HepG2 (cell line): ENCODE results near the gene OR7G1. TPM values are rescaled to one million over a fixed set of nuclear protein-coding genes. Genes with fewer than 3 reads are reported as not detected.

Source experiments
- ADNP ChIP-seq: sonication (generic); formaldehyde crosslinking; IDR thresholded peaks from 2 replicates; pipeline ENCODE4 v1.4.0; 2020; ENCODE audit warnings: missing genetic modification reagents
- ATF3 ChIP-seq: sonication (generic); formaldehyde crosslinking; IDR thresholded peaks from 2 replicates; pipeline ENCODE4 v1.4.0; 2020; ENCODE audit warnings: missing genetic modification reagents
- ATF5 ChIP-seq: sonication (generic); formaldehyde crosslinking; IDR thresholded peaks from 2 replicates; pipeline ENCODE4 v1.4.0; 2020; ENCODE audit warnings: mild to moderate bottlenecking, low read depth, missing genetic modification reagents
- ATRX ChIP-seq: sonication (generic); formaldehyde crosslinking; IDR thresholded peaks from 2 replicates; pipeline ENCODE4 v1.4.0; 2020; ENCODE audit warnings: missing genetic modification reagents, borderline replicate concordance
- CBFB ChIP-seq: sonication (generic); formaldehyde crosslinking; IDR thresholded peaks from 2 replicates; pipeline ENCODE4 v1.4.0; 2020; ENCODE audit warnings: missing genetic modification reagents
- CBX2 ChIP-seq, 2 experiments: fragments of 200-600 bp in 1 of 2; sonication (generic); formaldehyde crosslinking in 1 of 2; IDR thresholded peaks; 2 replicates each; pipeline versions ENCODE4 v1.7.0 to v1.8.1; 2018 to 2022; ENCODE audit warnings: low read depth in 2 of 2, low read length in 1 of 2, mild to moderate bottlenecking in 1 of 2, missing genetic modification reagents in 1 of 2
- HNRNPL ChIP-seq: fragments of 200-400 bp; formaldehyde crosslinking; IDR thresholded peaks from 2 replicates; pipeline ENCODE4 v1.6.1; 2017; ENCODE audit warnings: mild to moderate bottlenecking, low read depth, low read length
- HOXA9 ChIP-seq: sonication (generic); formaldehyde crosslinking; IDR thresholded peaks from 2 replicates; pipeline ENCODE4 v1.8.1; 2022; ENCODE audit warnings: missing genetic modification reagents, mild to moderate bottlenecking, moderate library complexity, borderline replicate concordance
- MBNL3 ChIP-seq: fragments of 250-450 bp; sonication (Bioruptor Pico); conservative IDR thresholded peaks from 2 replicates; pipeline ENCODE4 v1.8.0; 2022; ENCODE audit warnings: mild to moderate bottlenecking, inconsistent platforms
- NFATC3 ChIP-seq: sonication (generic); formaldehyde crosslinking; IDR thresholded peaks from 2 replicates; pipeline ENCODE4 v1.5.1; 2020; ENCODE audit warnings: mild to moderate bottlenecking, missing genetic modification reagents
- PHF20 ChIP-seq: sonication (generic); formaldehyde crosslinking; IDR thresholded peaks from 2 replicates; pipeline ENCODE4 v1.5.0; 2020; ENCODE audit warnings: mild to moderate bottlenecking, missing genetic modification reagents
- SCMH1 ChIP-seq: sonication (generic); formaldehyde crosslinking; IDR thresholded peaks from 2 replicates; pipeline ENCODE4 v1.9.0; 2021; ENCODE audit warnings: missing genetic modification reagents, mild to moderate bottlenecking, borderline replicate concordance
- SIN3A ChIP-seq: IDR thresholded peaks from 2 replicates; pipeline ENCODE4 v1.6.1; 2011; ENCODE audit warnings: low read depth, mild to moderate bottlenecking, control low read depth, low read length, borderline replicate concordance
- SNRNP70 ChIP-seq: fragments of 200-400 bp; formaldehyde crosslinking; IDR thresholded peaks from 2 replicates; pipeline ENCODE4 v1.6.1; 2017; ENCODE audit warnings: mild to moderate bottlenecking, low read depth, low read length, moderate library complexity
- SP2 ChIP-seq: sonication (generic); formaldehyde crosslinking; IDR thresholded peaks from 2 replicates; pipeline ENCODE4 v1.5.1; 2020; ENCODE audit warnings: mild to moderate bottlenecking, missing genetic modification reagents
- TOE1 ChIP-seq: sonication (generic); formaldehyde crosslinking; IDR thresholded peaks from 2 replicates; pipeline ENCODE4 v1.4.0; 2020; ENCODE audit warnings: mild to moderate bottlenecking, missing genetic modification reagents
- WIZ ChIP-seq: sonication (generic); formaldehyde crosslinking; IDR thresholded peaks from 2 replicates; pipeline ENCODE4 v1.5.1; 2020; ENCODE audit warnings: mild to moderate bottlenecking, missing genetic modification reagents
- ZFP62 ChIP-seq: sonication (generic); formaldehyde crosslinking; IDR thresholded peaks from 2 replicates; pipeline ENCODE4 v1.4.0; 2020; ENCODE audit warnings: missing genetic modification reagents
- ZFX ChIP-seq: sonication (generic); formaldehyde crosslinking; IDR thresholded peaks from 2 replicates; pipeline ENCODE4 v1.4.0; 2020; ENCODE audit warnings: mild to moderate bottlenecking, low read depth, missing genetic modification reagents, moderate library complexity
- ZKSCAN5 ChIP-seq: sonication (generic); formaldehyde crosslinking; IDR thresholded peaks from 2 replicates; pipeline ENCODE4 v1.5.1; 2020; ENCODE audit warnings: mild to moderate bottlenecking, missing genetic modification reagents
- ZNF180 ChIP-seq: sonication (generic); formaldehyde crosslinking; IDR thresholded peaks from 2 replicates; pipeline ENCODE4 v1.4.0; 2020; ENCODE audit warnings: low read depth, missing genetic modification reagents, borderline replicate concordance
- ZNF263 ChIP-seq: sonication (generic); formaldehyde crosslinking; IDR thresholded peaks from 2 replicates; pipeline ENCODE4 v1.4.0; 2020; ENCODE audit warnings: missing genetic modification reagents
- ZNF329 ChIP-seq: sonication (generic); formaldehyde crosslinking; IDR thresholded peaks from 2 replicates; pipeline ENCODE4 v1.9.0; 2021; ENCODE audit warnings: low read depth, mild to moderate bottlenecking, missing genetic modification reagents
- ZNF354B ChIP-seq: sonication (generic); formaldehyde crosslinking; IDR thresholded peaks from 2 replicates; pipeline ENCODE4 v1.8.0; 2022; ENCODE audit warnings: mild to moderate bottlenecking, missing genetic modification reagents
- ZNF382 ChIP-seq: sonication (generic); formaldehyde crosslinking; IDR thresholded peaks from 2 replicates; pipeline ENCODE4 v1.5.0; 2020; ENCODE audit warnings: missing genetic modification reagents, mild to moderate bottlenecking, borderline replicate concordance
- ZNF747 ChIP-seq: sonication (generic); formaldehyde crosslinking; IDR thresholded peaks from 2 replicates; pipeline ENCODE4 v1.8.1; 2023; ENCODE audit warnings: missing genetic modification reagents, mild to moderate bottlenecking, borderline replicate concordance
- ZNF775 ChIP-seq: sonication (generic); formaldehyde crosslinking; IDR thresholded peaks from 2 replicates; pipeline ENCODE4 v1.4.0; 2020; ENCODE audit warnings: missing genetic modification reagents, mild to moderate bottlenecking, moderate library complexity, borderline replicate concordance
- ZNF777 ChIP-seq: sonication (generic); formaldehyde crosslinking; IDR thresholded peaks from 2 replicates; pipeline ENCODE4 v1.4.0; 2020; ENCODE audit warnings: missing genetic modification reagents
- ZNF83 ChIP-seq: sonication (generic); formaldehyde crosslinking; IDR thresholded peaks from 2 replicates; pipeline ENCODE4 v1.4.0; 2020; ENCODE audit warnings: missing genetic modification reagents, mild to moderate bottlenecking, borderline replicate concordance
- ZNF891 ChIP-seq: sonication (generic); formaldehyde crosslinking; IDR thresholded peaks from 2 replicates; pipeline ENCODE4 v1.5.0; 2020; ENCODE audit warnings: mild to moderate bottlenecking, missing genetic modification reagents
- ZSCAN12 ChIP-seq: sonication (generic); formaldehyde crosslinking; IDR thresholded peaks from 2 replicates; pipeline ENCODE4 v1.9.0; 2021; ENCODE audit warnings: mild to moderate bottlenecking, missing genetic modification reagents
- polyA plus RNA-seq, 8 experiments: library from polyadenylated mRNA; depleted of rRNA in 3 of 8; stranded (reverse) in 7 of 8; unstranded in 1 of 8; fragments of >200 nt; fragmentation: Illumina TruSeq in 4 of 8; extraction: Trizol in 4 of 8; gene quantifications; 2 replicates each; pipeline versions ENCODE4 v1.2.1 to v1.2.3, GENCODE V29; 2011 to 2016; ENCODE audit warnings: low read depth in 4 of 8, missing spikeins in 1 of 8, mixed read lengths in 1 of 8; ENCODE audit not compliant: insufficient read depth in 1 of 8
- total RNA-seq, 5 experiments: library from RNA; depleted of rRNA; stranded (reverse); fragments of >200 nt; fragmentation: Illumina TruSeq; extraction: Trizol; gene quantifications; 2 replicates each; pipeline ENCODE4 v1.2.3, GENCODE V29; 2016; ENCODE audit warnings: low read depth in 1 of 5

The OR7G1 gene
- total and polyA plus RNA-seq, 2 of the 13 experiments (the other 11 are each of a cell fraction or from before 2014, with no cell fraction given) = not detected

GRCh38 chr19:9140159-9140874, 24.8 kb upstream of the OR7G1 start, which contains the start of gene ZNF317 (continued):
- no peak for TF ChIP-seq ZNF263
- TF ChIP-seq SP2 (CRISPR knock-in tag) = no peak
- TF ChIP-seq ATF5 (CRISPR knock-in tag) = no peak
- no peak for TF ChIP-seq ZNF354B
- no peak for TF ChIP-seq ZNF329 (CRISPR knock-in tag)
- no peak for TF ChIP-seq ZNF777 (CRISPR knock-in tag)
- no peak for TF ChIP-seq ADNP (CRISPR knock-in tag)
- no peak for TF ChIP-seq ZKSCAN5 (CRISPR knock-in tag)
- peak; percentile 85 for TF ChIP-seq PHF20
- no peak for TF ChIP-seq SNRNP70
- TF ChIP-seq ZNF180 = no peak
- no peak for TF ChIP-seq NFATC3 (CRISPR knock-in tag)
- TF ChIP-seq CBFB = no peak
- no peak for TF ChIP-seq HNRNPL
- TF ChIP-seq ZNF747 (CRISPR knock-in tag) = no peak
- 0 out of 2 replicates have a peak, but pooled peaks have one; percentile 53 for TF ChIP-seq ZNF891 (CRISPR knock-in tag)
- TF ChIP-seq ZNF83 = 0 out of 2 replicates have a peak, but pooled peaks have one; percentile 54
- no peak for TF ChIP-seq TOE1 (CRISPR knock-in tag)
- TF ChIP-seq CBX2 (IDR thresholded peaks at IDR 0.05; ENCODE audit: low read depth, low read length) = no peak
- no peak for TF ChIP-seq CBX2 (CRISPR knock-in tag; IDR thresholded peaks at IDR 0.05; ENCODE audit: low read depth)
- TF ChIP-seq SIN3A = peak; percentile 93
- TF ChIP-seq MBNL3 (CRISPR knock-in tag) = no peak
- peak; percentile 94 for TF ChIP-seq ZFX (CRISPR knock-in tag)
- no peak for TF ChIP-seq ZSCAN12
- 0 out of 2 replicates have a peak, but pooled peaks have one; percentile 24 for TF ChIP-seq ATF3 (CRISPR knock-in tag)
- TF ChIP-seq ZFP62 (CRISPR knock-in tag) = no peak
- no peak for TF ChIP-seq HOXA9
- no peak for TF ChIP-seq ZNF382 (CRISPR knock-in tag)
- no peak for TF ChIP-seq ATRX (CRISPR knock-in tag)
- TF ChIP-seq WIZ (CRISPR knock-in tag) = no peak
- TF ChIP-seq SCMH1 = no peak
- no peak for TF ChIP-seq ZNF775
